GM21381 (cell line): ENCODE data around the gene TANK.
"Not testable (repeated sequence)": the region's sequence is repeated elsewhere in the genome, so short reads cannot be mapped to it uniquely, and the experiment has no call there.

Experiments
- ATAC-seq: cut with Tn5 transposase; IDR thresholded peaks from one replicate; pipeline ENCODE4 v1.9.1; 2021; ENCODE audit warnings: mild to moderate bottlenecking, moderate library complexity; ENCODE audit not compliant: unreplicated experiment

The TANK gene

GRCh38 chr2:161160226-161161073, at the start of gene TANK:
Gene TANK (plus strand): TSS chr2:161160428. CDS start chr2:161179663, 19,235 bp downstream.
- ATAC-seq: peak; percentile 87

GRCh38 chr2:161111531-161111930, 48.7 kb upstream of the TANK start:
- ATAC-seq: no peak

GRCh38 chr2:161112908-161113307, 47.3 kb upstream of the TANK start:
- no peak for ATAC-seq

- no peak for ATAC-seq
Measured at GRCh38 chr2:161113693-161114575, 46.3 kb upstream of the TANK start.

- ATAC-seq: no peak
Measured at GRCh38 chr2:161115205-161115604, 45.0 kb upstream of the TANK start.

GRCh38 chr2:161115605-161116380, 44.4 kb upstream of the TANK start:
- ATAC-seq: no peak

- no peak for ATAC-seq
Measured at GRCh38 chr2:161116509-161116908, 43.7 kb upstream of the TANK start.

- ATAC-seq: no peak
Measured at GRCh38 chr2:161117506-161117905, 42.7 kb upstream of the TANK start.

GRCh38 chr2:161118722-161119121, 41.5 kb upstream of the TANK start:
- no peak for ATAC-seq

GRCh38 chr2:161119483-161119882, 40.7 kb upstream of the TANK start:
- no peak for ATAC-seq

- ATAC-seq: no peak
Measured at GRCh38 chr2:161120775-161121174, 39.5 kb upstream of the TANK start.

GRCh38 chr2:161121622-161122021, 38.6 kb upstream of the TANK start:
- ATAC-seq: no peak

GRCh38 chr2:161122772-161123530, 37.3 kb upstream of the TANK start:
- peak; percentile 46 for ATAC-seq

GRCh38 chr2:161123531-161124030, 36.6 kb upstream of the TANK start:
- ATAC-seq: no peak

GRCh38 chr2:161124201-161124600, 36.0 kb upstream of the TANK start:
- no peak for ATAC-seq

- ATAC-seq: no peak
Measured at GRCh38 chr2:161128885-161129284, 31.3 kb upstream of the TANK start.

- ATAC-seq: no peak
Measured at GRCh38 chr2:161130354-161130753, 29.9 kb upstream of the TANK start.

- no peak for ATAC-seq
Measured at GRCh38 chr2:161131074-161131680, 29.1 kb upstream of the TANK start.

GRCh38 chr2:161131804-161132203, 28.4 kb upstream of the TANK start:
- no peak for ATAC-seq

GRCh38 chr2:161132384-161132783, 27.8 kb upstream of the TANK start:
- ATAC-seq: not testable (repeated sequence)
